Kidney epithelial cell (primary cell): Measurements from ENCODE around the gene R3HDM4. TPM values are rescaled to one million over a fixed set of nuclear protein-coding genes. Genes with fewer than 3 reads are reported as not detected.
"Not testable (repeated sequence)": the region's sequence is repeated elsewhere in the genome, so short reads cannot be mapped to it uniquely, and the experiment has no call there.

Experiments used
- DNase-seq: peaks from one replicate; pipeline ENCODE4 v3.0.0-alpha.2; 2010; ENCODE audit warnings: low read depth
- H3K27me3 ChIP-seq: 2 replicates; pipeline ENCODE4 v1.6.0; 2011; ENCODE audit warnings: low read length; ENCODE audit not compliant: control insufficient read depth, insufficient read depth
- H3K36me3 ChIP-seq: 2 replicates; pipeline ENCODE4 v1.5.1; 2011; ENCODE audit warnings: low read length; ENCODE audit not compliant: control insufficient read depth, insufficient read depth
- H3K4me3 ChIP-seq: 2 replicates; pipeline ENCODE4 v1.5.1; 2011; ENCODE audit warnings: low read depth, mild to moderate bottlenecking, control low read depth, low read length
- CTCF ChIP-seq: IDR thresholded peaks from 2 replicates; pipeline ENCODE4 v1.5.1; 2011; ENCODE audit warnings: mild to moderate bottlenecking, moderate library complexity, low read length, control low read depth, inconsistent platforms; ENCODE audit not compliant: insufficient read depth, poor library complexity, severe bottlenecking
- total RNA-seq: library from RNA; depleted of rRNA; stranded (reverse); fragments of >200 nt; gene quantifications from 2 replicates; pipeline ENCODE4 v1.2.3, GENCODE V29; 2015

R3HDM4 gene
- total RNA-seq, 1 donor from 2014 or later = 61.5 TPM

GRCh38 chr19:883661-884211 is 29.3 kb downstream of the R3HDM4 start:
- H3K27me3 ChIP-seq = no peaks in the 10 kb centered on the region
- TF ChIP-seq CTCF = peak; percentile 22
- no peak overlapping the region for H3K4me3 ChIP-seq
- no peaks in the 10 kb centered on the region for H3K36me3 ChIP-seq
- no peak for DNase-seq

- no peaks in the 10 kb centered on the region for H3K27me3 ChIP-seq
- no peaks in the 10 kb centered on the region for H3K36me3 ChIP-seq
- no peak for TF ChIP-seq CTCF
- no peak for DNase-seq
- H3K4me3 ChIP-seq = no peak overlapping the region
These were observed 30.0 kb downstream of the R3HDM4 start for GRCh38 chr19:882871-883497.

- no peak for DNase-seq
- Histone ChIP-seq H3K4me3 (no peak overlapping the region), H3K36me3 (no peaks in the 10 kb centered on the region), H3K27me3 (no peaks in the 10 kb centered on the region)
- no peak for TF ChIP-seq CTCF
These were observed 31.5 kb downstream of the R3HDM4 start for GRCh38 chr19:881385-882071.

GRCh38 chr19:879711-880438 is 33.1 kb downstream of the R3HDM4 start:
- no peak overlapping the region for H3K4me3 ChIP-seq
- TF ChIP-seq CTCF = no peak
- no peaks in the 10 kb centered on the region for H3K36me3 ChIP-seq
- no peak for DNase-seq
- H3K27me3 ChIP-seq = no peaks in the 10 kb centered on the region

- DNase-seq, H3K27me3 ChIP-seq, H3K4me3 ChIP-seq, H3K36me3 ChIP-seq: not testable (repeated sequence)
These were observed 34.1 kb downstream of the R3HDM4 start for GRCh38 chr19:878751-879561.

GRCh38 chr19:877992-878660 is 34.9 kb downstream of the R3HDM4 start:
- H3K27me3 ChIP-seq, DNase-seq, H3K4me3 ChIP-seq, H3K36me3 ChIP-seq: not testable (repeated sequence)
